Breast epithelium (tissue), 3 donors: ENCODE data around the gene ZSWIM1.
A peak's percentile ranks its signal among the peaks of the same experiment; 100 is the strongest.

ENCODE experiments used
- POLR2A ChIP-seq: fragments of 450-650 bp; IDR thresholded peaks from one replicate; pipeline ENCODE4 v1.6.1; 2016; ENCODE audit warnings: antibody characterized with exemption, mild to moderate bottlenecking, moderate library complexity
- TF ChIP-seq, protein P1 (sequence below), 3 donors: fragments of 450-650 bp; IDR thresholded peaks; one replicate each; pipeline ENCODE4 v1.5.1; 2016 to 2017; ENCODE audit warnings: antibody characterized with exemption in 3 of 3, mild to moderate bottlenecking in 3 of 3, moderate library complexity in 3 of 3

DNA sequence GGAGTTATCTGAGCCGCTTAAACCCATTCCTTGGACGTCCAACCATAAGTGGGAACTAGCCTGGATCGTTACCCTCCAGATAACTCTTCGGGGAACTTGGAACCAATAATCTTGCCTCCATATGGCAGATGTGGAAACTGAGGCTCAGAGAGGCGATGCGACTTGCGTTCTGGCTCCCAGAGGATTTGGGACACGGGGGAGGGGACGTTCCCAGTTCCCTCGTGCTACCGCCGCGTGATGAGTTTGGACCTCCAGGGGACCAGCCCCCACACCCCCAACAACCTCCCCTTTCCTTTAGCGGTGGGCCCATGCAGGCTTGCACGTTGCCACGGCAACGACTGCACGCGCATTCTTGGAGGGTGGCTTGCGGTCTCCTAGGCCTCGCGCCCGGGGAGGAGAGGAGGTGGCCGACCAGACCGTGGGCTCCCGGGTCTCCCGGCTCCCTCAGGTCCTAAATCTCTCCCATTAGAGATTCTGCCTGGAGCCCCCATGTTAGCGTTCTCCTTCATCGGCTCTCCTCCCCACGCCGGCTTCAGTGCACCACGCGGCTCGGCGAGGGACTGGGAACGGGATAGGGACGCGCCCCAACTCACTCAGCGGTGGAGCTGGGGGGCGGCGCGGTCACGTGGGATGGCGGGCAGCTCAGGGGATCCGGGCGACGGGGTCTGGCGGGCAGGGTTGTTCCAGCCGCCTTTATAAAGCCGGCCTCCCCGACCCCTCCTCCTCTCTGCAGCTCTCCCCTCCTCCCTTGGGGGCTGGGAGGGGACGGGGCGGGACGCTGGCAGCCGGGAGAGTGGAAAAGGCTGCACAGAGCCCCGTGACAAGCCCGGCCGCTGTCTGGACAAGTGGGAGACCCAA, 30.7 kb downstream of the ZSWIM1 start, which contains the start of gene PLTP:
- TF ChIP-seq, protein P1, sequence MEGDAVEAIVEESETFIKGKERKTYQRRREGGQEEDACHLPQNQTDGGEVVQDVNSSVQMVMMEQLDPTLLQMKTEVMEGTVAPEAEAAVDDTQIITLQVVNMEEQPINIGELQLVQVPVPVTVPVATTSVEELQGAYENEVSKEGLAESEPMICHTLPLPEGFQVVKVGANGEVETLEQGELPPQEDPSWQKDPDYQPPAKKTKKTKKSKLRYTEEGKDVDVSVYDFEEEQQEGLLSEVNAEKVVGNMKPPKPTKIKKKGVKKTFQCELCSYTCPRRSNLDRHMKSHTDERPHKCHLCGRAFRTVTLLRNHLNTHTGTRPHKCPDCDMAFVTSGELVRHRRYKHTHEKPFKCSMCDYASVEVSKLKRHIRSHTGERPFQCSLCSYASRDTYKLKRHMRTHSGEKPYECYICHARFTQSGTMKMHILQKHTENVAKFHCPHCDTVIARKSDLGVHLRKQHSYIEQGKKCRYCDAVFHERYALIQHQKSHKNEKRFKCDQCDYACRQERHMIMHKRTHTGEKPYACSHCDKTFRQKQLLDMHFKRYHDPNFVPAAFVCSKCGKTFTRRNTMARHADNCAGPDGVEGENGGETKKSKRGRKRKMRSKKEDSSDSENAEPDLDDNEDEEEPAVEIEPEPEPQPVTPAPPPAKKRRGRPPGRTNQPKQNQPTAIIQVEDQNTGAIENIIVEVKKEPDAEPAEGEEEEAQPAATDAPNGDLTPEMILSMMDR (IDR thresholded peaks at IDR 0.05) = no peak
- peak; percentile 22 for TF ChIP-seq POLR2A
